PC-9 (cell line): ENCODE results near the gene DAPK2.

Source experiments
- CTCF ChIP-seq: fragments of 200-600 bp; sonication (generic); conservative IDR thresholded peaks from 2 replicates; pipeline ENCODE4 v1.6.1; 2017; ENCODE audit warnings: mixed run types, antibody characterized with exemption, mild to moderate bottlenecking, moderate library complexity
- EZH2 ChIP-seq: fragments of 200-600 bp; sonication (generic); IDR thresholded peaks from 2 replicates; pipeline ENCODE4 v1.8.0; 2017; ENCODE audit warnings: antibody characterized with exemption, low read depth

GRCh38 chr15:63908991-63909390 is 137.3 kb downstream of the DAPK2 start:
- TF ChIP-seq CTCF, result no peak
- no peak for TF ChIP-seq EZH2
